ENCODE measurements around the gene NLRC5.

GRCh38 chr16:56961386-56961785, 28.0 kb upstream of the NLRC5 start:
- TF ChIP-seq CREB5 (CRISPR knock-in tag; IDR thresholded peaks at IDR 0.05; ENCODE audit: low read depth) (no peak), ZC3H10 (CRISPR knock-in tag; IDR thresholded peaks at IDR 0.05) (no peak), TSHZ2 (CRISPR knock-in tag; IDR thresholded peaks at IDR 0.05) (no peak), ARNTL (CRISPR knock-in tag; IDR thresholded peaks at IDR 0.05; ENCODE audit: borderline replicate concordance, low read depth) (no peak), PATZ1 (CRISPR knock-in tag; IDR thresholded peaks at IDR 0.05; ENCODE audit: borderline replicate concordance) (no peak), PPARA (CRISPR knock-in tag; IDR thresholded peaks at IDR 0.05; ENCODE audit: borderline replicate concordance) (no peak), CSDC2 (CRISPR knock-in tag; IDR thresholded peaks at IDR 0.05) (no peak)

Measured in SK-N-SH treated with all-trans-retinoic acid at 6 μM for 48 hours (cell line).